ENCODE data around the gene KIF25. TPM values are rescaled to one million over a fixed set of nuclear protein-coding genes. Genes with fewer than 3 reads are reported as not detected.

Gene KIF25
- total RNA-seq, 4 donors from 2014 or later = 0.16 TPM; not detected in 3

GRCh38 chr6:168058691-168059551 is 61.5 kb downstream of the KIF25 start:
- peaks cover 0 to 18% (median 8%) of the 10 kb centered on the region in 3 donors for H3K4me1 ChIP-seq

GRCh38 chr6:168060521-168060931 is 63.1 kb downstream of the KIF25 start:
- Histone ChIP-seq H3K9me3 (no peaks in the 10 kb centered on the region), H3K36me3 (no peaks in the 10 kb centered on the region), H3K27me3 (no peaks in the 10 kb centered on the region), H3K4me1 (peaks cover 0 to 7% (median 0%) of the 10 kb centered on the region in 3 donors), H3K4me3 (no peak overlapping the region), H3K27ac (no peak overlapping the region)
- TF ChIP-seq POLR2AphosphoS5 (IDR thresholded peaks at IDR 0.05) = peak; percentile 20
- TF ChIP-seq CTCF (IDR thresholded peaks at IDR 0.05) = peak in 3 of 4 experiments; percentile 24 to 67 (median 54)
- TF ChIP-seq EP300 (IDR thresholded peaks at IDR 0.05) = no peak
- peak; percentile 42 for ATAC-seq
- WGBS, 2 donors (ENCODE audit: low coverage in 1 of 2) = 38% methylated on average over 6 of the region's 12 CpGs; no CpG with 5 or more reads in 1 of the 2 donors

More at GRCh38 chr6:168058691-168059551, 61.5 kb downstream of the KIF25 start:
- Histone ChIP-seq H3K27ac (no peak overlapping the region), H3K27me3 (no peaks in the 10 kb centered on the region), H3K9me3 (no peaks in the 10 kb centered on the region), H3K36me3 (no peaks in the 10 kb centered on the region), H3K4me3 (no peak overlapping the region)
- no peak for ATAC-seq
- TF ChIP-seq EP300 (IDR thresholded peaks at IDR 0.05) = no peak
- no peak for TF ChIP-seq CTCF (IDR thresholded peaks at IDR 0.05)
- no CpG with 5 or more reads among the region's 30 CpGs for whole genome bisulfite sequencing, 2 donors (ENCODE audit: low coverage in 1 of 2)

GRCh38 chr6:168061269-168062210 is 64.1 kb downstream of the KIF25 start:
- ATAC-seq = no peak
- H3K27ac ChIP-seq = no peak overlapping the region
- no peak overlapping the region for H3K4me3 ChIP-seq
- H3K36me3 ChIP-seq = no peaks in the 10 kb centered on the region
- H3K9me3 ChIP-seq = no peaks in the 10 kb centered on the region
- peaks cover 0 to 7% (median 0%) of the 10 kb centered on the region in 3 donors for H3K4me1 ChIP-seq
- TF ChIP-seq POLR2A (IDR thresholded peaks at IDR 0.05) (no peak), EP300 (IDR thresholded peaks at IDR 0.05) (no peak), POLR2AphosphoS5 (IDR thresholded peaks at IDR 0.05) (no peak), CTCF (IDR thresholded peaks at IDR 0.05) (no peak)
- no peaks in the 10 kb centered on the region for H3K27me3 ChIP-seq
- WGBS, 2 donors (ENCODE audit: low coverage in 1 of 2) = 87 to 90% methylated on average over 8 of the region's 29 CpGs

- H3K4me3 ChIP-seq = no peak overlapping the region
- no peak overlapping the region for H3K27ac ChIP-seq
- TF ChIP-seq POLR2A (IDR thresholded peaks at IDR 0.05) = no peak
- no peak for TF ChIP-seq POLR2AphosphoS5 (IDR thresholded peaks at IDR 0.05)
- no peak for TF ChIP-seq EP300 (IDR thresholded peaks at IDR 0.05)
- TF ChIP-seq CTCF (IDR thresholded peaks at IDR 0.05) = no peak
- H3K4me1 ChIP-seq = peaks cover 0 to 7% (median 0%) of the 10 kb centered on the region in 3 donors
- no peaks in the 10 kb centered on the region for H3K27me3 ChIP-seq
- WGBS, 2 donors (ENCODE audit: low coverage in 1 of 2) = 61% methylated on average over 3 of the region's 31 CpGs; no CpG with 5 or more reads in 1 of the 2 donors
- H3K9me3 ChIP-seq = no peaks in the 10 kb centered on the region
- no peak for ATAC-seq
- no peaks in the 10 kb centered on the region for H3K36me3 ChIP-seq
Measured at GRCh38 chr6:168062346-168063289, 65.1 kb downstream of the KIF25 start.
